ENCODE measurements around the gene WNT5B. TPM values are rescaled to one million over a fixed set of nuclear protein-coding genes. Genes with fewer than 3 reads are reported as not detected.

WNT5B gene
- total RNA-seq, 2 experiments from 2014 or later = 0.86 to 14.7 TPM

- POLR2A ChIA-PET = interaction anchor here (0.6 to 1.7 kb wide), 3 partner anchors 10 to 29 kb away, joined by 4 to 7 read pairs (median 4); no protein-coding TSS in a partner anchor
- no peak for DNase-seq (ENCODE audit: low spot score)
- no peaks in the 10 kb centered on the region for H3K9me3 ChIP-seq (ENCODE audit: low read length)
- H3K79me2 ChIP-seq (ENCODE audit: insufficient read depth, low read depth, low read length) = no peaks in the 10 kb centered on the region
- TF ChIP-seq CTCF (conservative IDR thresholded peaks at IDR 0.05; ENCODE audit: low read length) (no peak), EZH2phosphoT487 (IDR thresholded peaks at IDR 0.05; ENCODE audit: borderline replicate concordance, low read depth, low read length) (no peak)
- no peak overlapping the region for H3K4me2 ChIP-seq (ENCODE audit: low read length)
- H3K36me3 ChIP-seq (ENCODE audit: insufficient read depth, low read length) = no peaks in the 10 kb centered on the region
- no peaks in the 10 kb centered on the region for H3K9me2 ChIP-seq (ENCODE audit: insufficient read depth, low read length)
- CTCF ChIA-PET (ENCODE audit: unreplicated experiment) = no interaction called here
- BruUV-seq (replicated peaks) = no TSS peak
- peaks cover 28% of the 10 kb centered on the region for H3K4me1 ChIP-seq (ENCODE audit: insufficient read depth, low read length, poor library complexity, severe bottlenecking)
- no peak overlapping the region for H3K27ac ChIP-seq (ENCODE audit: low read depth, low read length, poor library complexity, severe bottlenecking)
- H4K20me1 ChIP-seq (ENCODE audit: insufficient read depth, low read length) = no peaks in the 10 kb centered on the region
- H2AFZ ChIP-seq (ENCODE audit: low read length) = no peak overlapping the region
- intact Hi-C loops (cut with micrococcal nuclease; ENCODE audit: unreplicated experiment) = no loop called here
- H3K4me3 ChIP-seq (ENCODE audit: low read depth, low read length, poor library complexity, severe bottlenecking) = no peak overlapping the region
Measured at GRCh38 chr12:1611803-1612572, 17.0 kb upstream of the WNT5B start.

GRCh38 chr12:1613860-1614259, 15.2 kb upstream of the WNT5B start:
- H3K36me3 ChIP-seq (ENCODE audit: insufficient read depth, low read length) = no peaks in the 10 kb centered on the region
- no peak for DNase-seq (ENCODE audit: low spot score)
- no peaks in the 10 kb centered on the region for H3K79me2 ChIP-seq (ENCODE audit: insufficient read depth, low read depth, low read length)
- intact Hi-C loops (cut with micrococcal nuclease; ENCODE audit: unreplicated experiment) = no loop called here
- H2AFZ ChIP-seq (ENCODE audit: low read length) = no peak overlapping the region
- H4K20me1 ChIP-seq (ENCODE audit: insufficient read depth, low read length) = no peaks in the 10 kb centered on the region
- ChIA-PET POLR2A (interaction anchor here (0.7 kb wide), 1 partner anchor 70 kb away, joined by 3 read pairs; no protein-coding TSS in a partner anchor), CTCF (ENCODE audit: unreplicated experiment) (interaction anchor here (1.3 kb wide), 1 partner anchor 16 kb away, joined by 3 read pairs; the partner anchor contains the start of gene WNT5B)
- peaks cover 16% of the 10 kb centered on the region for H3K4me1 ChIP-seq (ENCODE audit: insufficient read depth, low read length, poor library complexity, severe bottlenecking)
- no peak overlapping the region for H3K4me3 ChIP-seq (ENCODE audit: low read depth, low read length, poor library complexity, severe bottlenecking)
- BruUV-seq (replicated peaks) = no TSS peak
- H3K27ac ChIP-seq (ENCODE audit: low read depth, low read length, poor library complexity, severe bottlenecking) = no peak overlapping the region
- no peaks in the 10 kb centered on the region for H3K9me2 ChIP-seq (ENCODE audit: insufficient read depth, low read length)
- H3K4me2 ChIP-seq (ENCODE audit: low read length) = no peak overlapping the region
- H3K9me3 ChIP-seq (ENCODE audit: low read length) = no peaks in the 10 kb centered on the region
- TF ChIP-seq CTCF (conservative IDR thresholded peaks at IDR 0.05; ENCODE audit: low read length) = no peak
- TF ChIP-seq EZH2phosphoT487 (IDR thresholded peaks at IDR 0.05; ENCODE audit: borderline replicate concordance, low read depth, low read length) = no peak

GRCh38 chr12:1614360-1614759, 14.7 kb upstream of the WNT5B start:
- Histone ChIP-seq H3K9me3 (ENCODE audit: low read length) (no peaks in the 10 kb centered on the region), H3K4me1 (ENCODE audit: insufficient read depth, low read length, poor library complexity, severe bottlenecking) (peaks cover 11% of the 10 kb centered on the region), H2AFZ (ENCODE audit: low read length) (no peak overlapping the region), H3K9me2 (ENCODE audit: insufficient read depth, low read length) (no peaks in the 10 kb centered on the region), H3K4me3 (ENCODE audit: low read depth, low read length, poor library complexity, severe bottlenecking) (no peak overlapping the region), H3K27ac (ENCODE audit: low read depth, low read length, poor library complexity, severe bottlenecking) (no peak overlapping the region), H3K4me2 (ENCODE audit: low read length) (no peak overlapping the region), H3K36me3 (ENCODE audit: insufficient read depth, low read length) (no peaks in the 10 kb centered on the region), H4K20me1 (ENCODE audit: insufficient read depth, low read length) (no peaks in the 10 kb centered on the region), H3K79me2 (ENCODE audit: insufficient read depth, low read depth, low read length) (no peaks in the 10 kb centered on the region)
- intact Hi-C loops (cut with micrococcal nuclease; ENCODE audit: unreplicated experiment) = no loop called here
- CTCF ChIA-PET (ENCODE audit: unreplicated experiment) = interaction anchor here (1.3 kb wide), 1 partner anchor 15 kb away, joined by 3 read pairs; the partner anchor contains the start of gene WNT5B
- no peak for TF ChIP-seq EZH2phosphoT487 (IDR thresholded peaks at IDR 0.05; ENCODE audit: borderline replicate concordance, low read depth, low read length)
- no peak for TF ChIP-seq CTCF (conservative IDR thresholded peaks at IDR 0.05; ENCODE audit: low read length)
- POLR2A ChIA-PET = no interaction called here
- no peak for DNase-seq (ENCODE audit: low spot score)
- BruUV-seq (replicated peaks) = no TSS peak
